PC-9 (cell line): Measurements from ENCODE around the gene CLCN3. TPM values are rescaled to one million over a fixed set of nuclear protein-coding genes. Genes with fewer than 3 reads are reported as not detected.

ENCODE experiments used
- BruUV-seq: library from RNA; stranded (reverse); fragments of 400-500 nt; replicated peaks from 2 replicates; lab custom pipeline; 2021; lab: Mats Ljungman, UMichigan
- CTCF ChIA-PET: fragments of 300-600 bp; sonication (Branson Sonifier 250); formaldehyde crosslinking; loops from one replicate; lab custom pipeline; 2022; ENCODE audit warnings: antibody characterized with exemption; lab: Charles Lee
- POLR2A ChIA-PET: fragments of 300-600 bp; sonication (Branson Sonifier 250); formaldehyde crosslinking; loops from one replicate; lab custom pipeline; 2022; ENCODE audit warnings: antibody characterized with exemption; ENCODE audit not compliant: unreplicated experiment; lab: Charles Lee
- DNase-seq, 2 experiments: peaks; one replicate each; pipeline versions ENCODE4 v3.0.0 to v3.0.0-alpha.2; 2015 to 2022; ENCODE audit warnings: mixed read lengths in 1 of 2
- H2AFZ ChIP-seq: fragments of 200-600 bp; sonication (generic); 2 replicates; pipeline ENCODE4 v1.8.1; 2017; ENCODE audit warnings: antibody characterized with exemption
- H3F3A ChIP-seq: fragments of 200-600 bp; sonication (generic); 2 replicates; pipeline ENCODE4 v1.8.1; 2017; ENCODE audit warnings: antibody characterized with exemption, mild to moderate bottlenecking, low read depth; ENCODE audit not compliant: insufficient read depth
- H3K27ac ChIP-seq: fragments of 200-600 bp; sonication (generic); 2 replicates; pipeline ENCODE4 v1.6.1; 2016; ENCODE audit warnings: mixed run types
- H3K27me3 ChIP-seq: fragments of 200-600 bp; sonication (generic); 2 replicates; pipeline ENCODE4 v1.6.1; 2016; ENCODE audit warnings: low read depth, mixed run types; ENCODE audit not compliant: insufficient read depth
- H3K36me3 ChIP-seq: fragments of 200-600 bp; sonication (generic); 2 replicates; pipeline ENCODE4 v1.6.1; 2016; ENCODE audit warnings: low read depth, mixed run types
- H3K4me1 ChIP-seq: fragments of 200-600 bp; sonication (generic); replicated peaks from 2 replicates; pipeline ENCODE4 v1.6.1; 2016; ENCODE audit warnings: mixed run types; ENCODE audit not compliant: insufficient read depth
- H3K4me2 ChIP-seq: fragments of 200-600 bp; sonication (generic); 2 replicates; pipeline ENCODE4 v1.6.1; 2017; ENCODE audit warnings: mixed run types
- H3K4me3 ChIP-seq: fragments of 200-600 bp; sonication (generic); 2 replicates; pipeline ENCODE4 v1.6.1; 2016; ENCODE audit warnings: mixed run types
- H3K79me2 ChIP-seq: fragments of 200-600 bp; sonication (generic); 2 replicates; pipeline ENCODE4 v1.6.1; 2017; ENCODE audit warnings: low read depth, mixed run types
- H3K9me2 ChIP-seq: fragments of 200-600 bp; sonication (generic); 2 replicates; pipeline ENCODE4 v1.8.1; 2017; ENCODE audit warnings: mild to moderate bottlenecking; ENCODE audit not compliant: insufficient read depth
- H3K9me3 ChIP-seq: fragments of 200-600 bp; sonication (generic); 2 replicates; pipeline ENCODE4 v1.8.1; 2016; ENCODE audit warnings: low read depth; ENCODE audit not compliant: insufficient read depth
- H4K20me1 ChIP-seq: fragments of 200-600 bp; sonication (generic); 2 replicates; pipeline ENCODE4 v1.8.1; 2017; ENCODE audit not compliant: insufficient read depth
- EZH2 ChIP-seq: fragments of 200-600 bp; sonication (generic); IDR thresholded peaks from 2 replicates; pipeline ENCODE4 v1.8.0; 2017; ENCODE audit warnings: antibody characterized with exemption, low read depth
- intact Hi-C: fragments of 100-400 bp; cut with micrococcal nuclease; formaldehyde crosslinking; loops from one replicate; pipeline ENCODE4 v1.10.0; 2022; ENCODE audit not compliant: unreplicated experiment
- total RNA-seq: library from RNA; stranded (reverse); gene quantifications from 2 replicates; pipeline ENCODE4 v1.2.3, GENCODE V29; 2021
- TF ChIP-seq, protein P1 (sequence below): fragments of 200-600 bp; sonication (generic); conservative IDR thresholded peaks from 2 replicates; pipeline ENCODE4 v1.6.1; 2017; ENCODE audit warnings: mixed run types, antibody characterized with exemption, mild to moderate bottlenecking, moderate library complexity

CLCN3 gene
- total RNA-seq, 1 experiment from 2014 or later: 51.6 TPM

DNA sequence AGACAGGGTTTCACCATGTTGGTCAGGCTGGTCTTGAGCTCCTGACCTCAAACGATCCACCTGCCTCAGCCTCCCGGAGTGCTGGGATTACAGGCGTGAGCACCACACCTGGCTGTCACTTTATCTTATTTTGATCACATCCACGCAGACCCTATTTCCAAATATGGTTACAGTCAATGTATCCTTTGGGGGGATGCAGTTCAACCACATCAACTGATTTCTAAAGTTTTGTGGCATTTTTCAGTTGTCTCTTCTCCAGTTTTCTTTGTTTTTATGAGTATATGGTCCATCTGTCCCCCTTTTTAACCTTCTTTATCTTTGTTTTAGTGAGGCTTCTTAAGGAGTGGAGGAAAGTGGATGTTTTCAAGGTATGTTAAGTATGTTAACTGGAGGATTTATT lies 141.5 kb downstream of the CLCN3 start:
- no peaks in the 10 kb centered on the region for H3K79me2 ChIP-seq
- H4K20me1 ChIP-seq: no peaks in the 10 kb centered on the region
- TF ChIP-seq, protein P1, sequence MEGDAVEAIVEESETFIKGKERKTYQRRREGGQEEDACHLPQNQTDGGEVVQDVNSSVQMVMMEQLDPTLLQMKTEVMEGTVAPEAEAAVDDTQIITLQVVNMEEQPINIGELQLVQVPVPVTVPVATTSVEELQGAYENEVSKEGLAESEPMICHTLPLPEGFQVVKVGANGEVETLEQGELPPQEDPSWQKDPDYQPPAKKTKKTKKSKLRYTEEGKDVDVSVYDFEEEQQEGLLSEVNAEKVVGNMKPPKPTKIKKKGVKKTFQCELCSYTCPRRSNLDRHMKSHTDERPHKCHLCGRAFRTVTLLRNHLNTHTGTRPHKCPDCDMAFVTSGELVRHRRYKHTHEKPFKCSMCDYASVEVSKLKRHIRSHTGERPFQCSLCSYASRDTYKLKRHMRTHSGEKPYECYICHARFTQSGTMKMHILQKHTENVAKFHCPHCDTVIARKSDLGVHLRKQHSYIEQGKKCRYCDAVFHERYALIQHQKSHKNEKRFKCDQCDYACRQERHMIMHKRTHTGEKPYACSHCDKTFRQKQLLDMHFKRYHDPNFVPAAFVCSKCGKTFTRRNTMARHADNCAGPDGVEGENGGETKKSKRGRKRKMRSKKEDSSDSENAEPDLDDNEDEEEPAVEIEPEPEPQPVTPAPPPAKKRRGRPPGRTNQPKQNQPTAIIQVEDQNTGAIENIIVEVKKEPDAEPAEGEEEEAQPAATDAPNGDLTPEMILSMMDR: no peak
- TF ChIP-seq EZH2: no peak
- no peaks in the 10 kb centered on the region for H3K36me3 ChIP-seq
- H3F3A ChIP-seq: peaks cover 7% of the 10 kb centered on the region; the same call in 1 of the 2 replicates
- H3K9me2 ChIP-seq: no peaks in the 10 kb centered on the region
- no peaks in the 10 kb centered on the region for H3K9me3 ChIP-seq
- H3K27me3 ChIP-seq: no peaks in the 10 kb centered on the region
- POLR2A ChIA-PET: no interaction called here
- H3K4me1 ChIP-seq: no peaks in the 10 kb centered on the region
- H3K27ac ChIP-seq: no peak overlapping the region
- DNase-seq: no peak
- CTCF ChIA-PET: no interaction called here
- BruUV-seq: no TSS peak
- H2AFZ ChIP-seq: no peak overlapping the region
- no peak overlapping the region for H3K4me3 ChIP-seq
- intact Hi-C loops: no loop called here
- no peak overlapping the region for H3K4me2 ChIP-seq

DNA sequence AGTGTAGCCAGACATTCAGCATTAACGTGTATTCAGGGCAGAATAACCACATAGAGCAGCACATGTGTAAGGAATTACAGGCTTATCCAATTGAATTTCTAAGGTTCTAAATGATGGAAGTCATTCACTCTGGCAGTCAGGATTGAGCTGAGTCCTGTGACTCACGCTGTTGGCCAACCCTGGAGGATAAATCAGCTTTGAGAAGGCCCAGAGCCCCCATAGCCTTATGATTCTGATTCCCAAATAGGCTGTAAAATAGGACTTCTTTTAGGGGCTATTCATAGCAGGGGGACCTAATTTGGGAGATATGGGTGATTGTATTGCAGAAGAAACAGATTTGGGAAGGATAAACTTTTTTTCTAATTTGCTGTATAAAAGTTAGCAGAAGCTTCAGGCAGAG lies 145.5 kb downstream of the CLCN3 start:
- POLR2A ChIA-PET: no interaction called here
- no TSS peak for BruUV-seq
- no peaks in the 10 kb centered on the region for H3K9me2 ChIP-seq

DNA sequence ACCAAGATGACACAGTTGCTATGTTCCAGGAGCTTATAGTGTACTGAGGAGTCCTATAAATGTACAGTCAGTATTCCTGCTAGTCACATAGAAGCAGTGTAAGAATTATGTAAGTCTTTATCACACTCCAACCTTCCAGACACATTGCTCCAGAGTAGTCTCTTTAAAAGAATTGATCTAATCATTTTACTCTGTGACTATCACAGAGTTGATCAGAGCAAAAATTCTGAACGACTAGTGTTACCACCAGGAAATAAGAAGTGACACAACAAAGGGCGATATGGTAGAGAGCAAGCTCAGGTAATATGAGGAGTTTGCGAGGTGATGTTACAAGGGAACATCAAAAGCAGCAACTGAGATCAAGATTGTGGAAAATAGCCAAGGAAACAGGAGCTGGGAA lies 146.4 kb downstream of the CLCN3 start:
- Histone ChIP-seq H3K9me2 (no peaks in the 10 kb centered on the region), H3K4me1 (no peaks in the 10 kb centered on the region), H3K79me2 (no peaks in the 10 kb centered on the region), H3K36me3 (no peaks in the 10 kb centered on the region), H3K27ac (no peak overlapping the region), H3K27me3 (no peaks in the 10 kb centered on the region), H3K4me2 (no peak overlapping the region), H3F3A (no peaks in the 10 kb centered on the region), H3K4me3 (no peak overlapping the region), H2AFZ (no peak overlapping the region), H3K9me3 (no peaks in the 10 kb centered on the region), H4K20me1 (no peaks in the 10 kb centered on the region)
- CTCF ChIA-PET: no interaction called here
- BruUV-seq: no TSS peak
- TF ChIP-seq, protein P1: no peak
- TF ChIP-seq EZH2: no peak
- POLR2A ChIA-PET: no interaction called here
- DNase-seq: no peak
- intact Hi-C loops: no loop called here

More for the DNA sequence above, 145.5 kb downstream of the CLCN3 start:
- H3K4me2 ChIP-seq: no peak overlapping the region
- no peaks in the 10 kb centered on the region for H3F3A ChIP-seq
- H3K79me2 ChIP-seq: no peaks in the 10 kb centered on the region
- intact Hi-C loops: no loop called here
- TF ChIP-seq, protein P1: no peak
- no peak for TF ChIP-seq EZH2
- CTCF ChIA-PET: no interaction called here
- no peak for DNase-seq
- H3K9me3 ChIP-seq: no peaks in the 10 kb centered on the region
- no peak overlapping the region for H2AFZ ChIP-seq
- no peaks in the 10 kb centered on the region for H4K20me1 ChIP-seq
- H3K27ac ChIP-seq: no peak overlapping the region
- H3K4me3 ChIP-seq: no peak overlapping the region
- H3K4me1 ChIP-seq: no peaks in the 10 kb centered on the region
- H3K36me3 ChIP-seq: no peaks in the 10 kb centered on the region
- no peaks in the 10 kb centered on the region for H3K27me3 ChIP-seq
